ENCODE results near the gene PRKCZ. TPM values are rescaled to one million over a fixed set of nuclear protein-coding genes. Genes with fewer than 3 reads are reported as not detected.
A peak's percentile ranks its signal among the peaks of the same experiment; 100 is the strongest.

The PRKCZ gene
- total and polyA plus RNA-seq, 9 of the 15 experiments (the other 6 are each of a cell fraction or from before 2014, with no cell fraction given), result 0.07 to 3.1 (median 1.3) TPM

DNA sequence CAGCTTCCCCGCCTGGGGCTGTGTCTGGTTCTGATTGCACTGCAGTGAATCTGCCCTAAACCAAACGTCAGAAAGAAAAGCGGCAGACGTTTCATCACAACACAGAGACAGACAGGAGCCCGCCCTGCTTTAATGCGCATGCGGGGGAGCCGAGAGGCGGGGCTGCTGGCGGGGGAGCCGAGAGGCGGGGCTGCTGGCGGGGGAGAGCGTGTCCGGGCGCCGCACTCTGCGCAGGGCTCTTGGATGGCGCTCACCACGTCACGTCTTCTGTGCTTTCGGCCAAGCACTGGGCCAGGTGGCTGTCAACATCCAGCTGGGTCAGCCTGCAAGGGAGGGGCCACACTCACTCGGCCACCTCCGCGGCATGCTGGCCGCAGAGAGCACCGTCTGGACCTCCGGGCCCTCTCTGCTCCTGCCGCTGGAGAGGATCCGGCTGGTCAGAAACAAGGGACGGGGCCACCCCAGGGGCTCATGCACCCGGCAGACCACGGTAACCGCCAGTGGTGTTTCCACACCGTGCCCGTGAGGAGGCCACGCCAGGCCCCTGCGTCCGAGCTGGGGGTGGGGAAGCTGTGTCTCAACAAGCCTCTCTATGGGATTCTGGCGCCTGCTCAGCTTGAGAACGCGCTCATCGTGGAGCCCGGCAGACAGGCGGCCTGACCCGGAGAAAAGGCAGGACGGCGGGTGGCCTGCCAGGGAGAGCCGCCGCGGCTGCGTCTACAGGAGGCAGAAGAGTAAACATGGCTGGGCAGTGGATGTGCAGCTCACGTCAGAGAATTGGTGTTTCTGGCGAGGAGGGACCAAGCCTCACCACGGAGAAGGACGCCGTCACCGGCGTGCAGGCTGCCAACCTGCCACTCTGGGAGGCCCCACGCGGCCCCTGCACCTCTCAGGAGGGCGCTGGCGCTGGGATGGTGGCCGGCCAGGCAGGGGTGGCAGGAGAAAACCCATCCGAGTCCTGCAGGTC is 139.5 kb downstream of the PRKCZ start (continued):
- TF ChIP-seq, protein P1, sequence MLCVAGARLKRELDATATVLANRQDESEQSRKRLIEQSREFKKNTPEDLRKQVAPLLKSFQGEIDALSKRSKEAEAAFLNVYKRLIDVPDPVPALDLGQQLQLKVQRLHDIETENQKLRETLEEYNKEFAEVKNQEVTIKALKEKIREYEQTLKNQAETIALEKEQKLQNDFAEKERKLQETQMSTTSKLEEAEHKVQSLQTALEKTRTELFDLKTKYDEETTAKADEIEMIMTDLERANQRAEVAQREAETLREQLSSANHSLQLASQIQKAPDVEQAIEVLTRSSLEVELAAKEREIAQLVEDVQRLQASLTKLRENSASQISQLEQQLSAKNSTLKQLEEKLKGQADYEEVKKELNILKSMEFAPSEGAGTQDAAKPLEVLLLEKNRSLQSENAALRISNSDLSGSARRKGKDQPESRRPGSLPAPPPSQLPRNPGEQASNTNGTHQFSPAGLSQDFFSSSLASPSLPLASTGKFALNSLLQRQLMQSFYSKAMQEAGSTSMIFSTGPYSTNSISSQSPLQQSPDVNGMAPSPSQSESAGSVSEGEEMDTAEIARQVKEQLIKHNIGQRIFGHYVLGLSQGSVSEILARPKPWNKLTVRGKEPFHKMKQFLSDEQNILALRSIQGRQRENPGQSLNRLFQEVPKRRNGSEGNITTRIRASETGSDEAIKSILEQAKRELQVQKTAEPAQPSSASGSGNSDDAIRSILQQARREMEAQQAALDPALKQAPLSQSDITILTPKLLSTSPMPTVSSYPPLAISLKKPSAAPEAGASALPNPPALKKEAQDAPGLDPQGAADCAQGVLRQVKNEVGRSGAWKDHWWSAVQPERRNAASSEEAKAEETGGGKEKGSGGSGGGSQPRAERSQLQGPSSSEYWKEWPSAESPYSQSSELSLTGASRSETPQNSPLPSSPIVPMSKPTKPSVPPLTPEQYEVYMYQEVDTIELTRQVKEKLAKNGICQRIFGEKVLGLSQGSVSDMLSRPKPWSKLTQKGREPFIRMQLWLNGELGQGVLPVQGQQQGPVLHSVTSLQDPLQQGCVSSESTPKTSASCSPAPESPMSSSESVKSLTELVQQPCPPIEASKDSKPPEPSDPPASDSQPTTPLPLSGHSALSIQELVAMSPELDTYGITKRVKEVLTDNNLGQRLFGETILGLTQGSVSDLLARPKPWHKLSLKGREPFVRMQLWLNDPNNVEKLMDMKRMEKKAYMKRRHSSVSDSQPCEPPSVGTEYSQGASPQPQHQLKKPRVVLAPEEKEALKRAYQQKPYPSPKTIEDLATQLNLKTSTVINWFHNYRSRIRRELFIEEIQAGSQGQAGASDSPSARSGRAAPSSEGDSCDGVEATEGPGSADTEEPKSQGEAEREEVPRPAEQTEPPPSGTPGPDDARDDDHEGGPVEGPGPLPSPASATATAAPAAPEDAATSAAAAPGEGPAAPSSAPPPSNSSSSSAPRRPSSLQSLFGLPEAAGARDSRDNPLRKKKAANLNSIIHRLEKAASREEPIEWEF (CRISPR knock-in tag; IDR thresholded peaks at IDR 0.05), result no peak
- TF ChIP-seq NBN (IDR thresholded peaks at IDR 0.05; ENCODE audit: low read depth) (no peak), ZNF551 (CRISPR knock-in tag; IDR thresholded peaks at IDR 0.05) (no peak), E2F4 (CRISPR knock-in tag; IDR thresholded peaks at IDR 0.05; ENCODE audit: low read depth) (no peak), XRCC4 (IDR thresholded peaks at IDR 0.05; ENCODE audit: extremely low read depth, insufficient read depth, insufficient read length) (no peak), RB1 (IDR thresholded peaks at IDR 0.05; ENCODE audit: low read depth) (no peak), ZNF239 (CRISPR knock-in tag; IDR thresholded peaks at IDR 0.05) (no peak), ZNF165 (CRISPR knock-in tag; IDR thresholded peaks at IDR 0.05; ENCODE audit: borderline replicate concordance) (no peak), NCOR1 (IDR thresholded peaks at IDR 0.05) (0 out of 2 replicates have a peak, but pooled peaks have one; percentile 17), BCOR (IDR thresholded peaks at IDR 0.05) (peak; percentile 4; the same call in 1 of the 2 replicates), PCBP1 (IDR thresholded peaks at IDR 0.05; ENCODE audit: low read depth, low read length, poor library complexity, severe bottlenecking) (peak; percentile 9), RBM14 (IDR thresholded peaks at IDR 0.05; ENCODE audit: borderline replicate concordance, insufficient read depth, low read depth, low read length) (no peak), FOS (IDR thresholded peaks at IDR 0.05; ENCODE audit: extremely low read depth, insufficient read length) (no peak), PTBP1 (IDR thresholded peaks at IDR 0.05; ENCODE audit: low read depth, low read length) (no peak), CBX2 (IDR thresholded peaks at IDR 0.05; ENCODE audit: insufficient read depth, low read length, poor library complexity, severe bottlenecking) (no peak), KLF10 (CRISPR knock-in tag; IDR thresholded peaks at IDR 0.05) (no peak), MAZ (CRISPR knock-in tag; conservative IDR thresholded peaks at IDR 0.05 in 1 of 2, IDR thresholded peaks at IDR 0.05 in 1 of 2) (peak; percentile 92 to 98)
- TF ChIP-seq, protein P2, sequence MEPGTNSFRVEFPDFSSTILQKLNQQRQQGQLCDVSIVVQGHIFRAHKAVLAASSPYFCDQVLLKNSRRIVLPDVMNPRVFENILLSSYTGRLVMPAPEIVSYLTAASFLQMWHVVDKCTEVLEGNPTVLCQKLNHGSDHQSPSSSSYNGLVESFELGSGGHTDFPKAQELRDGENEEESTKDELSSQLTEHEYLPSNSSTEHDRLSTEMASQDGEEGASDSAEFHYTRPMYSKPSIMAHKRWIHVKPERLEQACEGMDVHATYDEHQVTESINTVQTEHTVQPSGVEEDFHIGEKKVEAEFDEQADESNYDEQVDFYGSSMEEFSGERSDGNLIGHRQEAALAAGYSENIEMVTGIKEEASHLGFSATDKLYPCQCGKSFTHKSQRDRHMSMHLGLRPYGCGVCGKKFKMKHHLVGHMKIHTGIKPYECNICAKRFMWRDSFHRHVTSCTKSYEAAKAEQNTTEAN (CRISPR knock-in tag; IDR thresholded peaks at IDR 0.05), result no peak
